KOPT-K1 (cell line): ENCODE results near the gene ALKBH5.
A peak's percentile ranks its signal among the peaks of the same experiment; 100 is the strongest.
"Not testable (repeated sequence)": the region's sequence is repeated elsewhere in the genome, so short reads cannot be mapped to it uniquely, and the experiment has no call there.

ENCODE experiments used
- H3K27ac ChIP-seq: fragments of 200-600 bp; sonication (generic); 2 replicates; pipeline ENCODE4 v1.5.1; 2016; ENCODE audit warnings: antibody characterized with exemption, mild to moderate bottlenecking, low read depth, low read length; ENCODE audit not compliant: poor library complexity, severe bottlenecking
- H3K36me3 ChIP-seq: fragments of 200-600 bp; sonication (generic); 2 replicates; pipeline ENCODE4 v1.5.1; 2017; ENCODE audit warnings: antibody characterized with exemption, mild to moderate bottlenecking, low read length, moderate library complexity; ENCODE audit not compliant: insufficient read depth
- H3K9me3 ChIP-seq: fragments of 200-600 bp; sonication (generic); 2 replicates; pipeline ENCODE4 v1.5.1; 2017; ENCODE audit warnings: antibody characterized with exemption, low read length, mild to moderate bottlenecking; ENCODE audit not compliant: insufficient read depth, poor library complexity, severe bottlenecking

The ALKBH5 gene

GRCh38 chr17:18216906-18217305, 33.3 kb downstream of the ALKBH5 start:
- H3K27ac ChIP-seq, H3K36me3 ChIP-seq, H3K9me3 ChIP-seq: not testable (repeated sequence)

GRCh38 chr17:18217412-18218015, 33.9 kb downstream of the ALKBH5 start:
- H3K9me3 ChIP-seq: no peaks in the 10 kb centered on the region
- no peaks in the 10 kb centered on the region for H3K36me3 ChIP-seq
- no peak overlapping the region for H3K27ac ChIP-seq

- H3K27ac ChIP-seq: no peak overlapping the region
- H3K9me3 ChIP-seq: no peaks in the 10 kb centered on the region
- no peaks in the 10 kb centered on the region for H3K36me3 ChIP-seq
These were observed 35.3 kb downstream of the ALKBH5 start for GRCh38 chr17:18218756-18219415.

GRCh38 chr17:18224053-18224386, 40.4 kb downstream of the ALKBH5 start:
- no peaks in the 10 kb centered on the region for H3K36me3 ChIP-seq
- no peaks in the 10 kb centered on the region for H3K9me3 ChIP-seq
- H3K27ac ChIP-seq: no peak overlapping the region

GRCh38 chr17:18224387-18225120, 40.9 kb downstream of the ALKBH5 start:
- no peaks in the 10 kb centered on the region for H3K36me3 ChIP-seq
- no peaks in the 10 kb centered on the region for H3K9me3 ChIP-seq
- H3K27ac ChIP-seq: no peak overlapping the region

GRCh38 chr17:18225121-18225641, 41.6 kb downstream of the ALKBH5 start, which contains the start of gene LLGL1:
TSS of gene LLGL1 (plus strand) at chr17:18225635. CDS start at chr17:18225683, 48 bp downstream.
- peak within 1 kb of the TSS; percentile 51 for H3K27ac ChIP-seq
- no peaks in the 10 kb centered on the region for H3K36me3 ChIP-seq
- no peaks in the 10 kb centered on the region for H3K9me3 ChIP-seq

GRCh38 chr17:18225642-18226283, 42.1 kb downstream of the ALKBH5 start:
- Histone ChIP-seq H3K27ac (peak overlapping the region; percentile 51), H3K9me3 (no peaks in the 10 kb centered on the region), H3K36me3 (no peaks in the 10 kb centered on the region)

- peak overlapping the region; percentile 51 for H3K27ac ChIP-seq
- no peaks in the 10 kb centered on the region for H3K36me3 ChIP-seq
- H3K9me3 ChIP-seq: no peaks in the 10 kb centered on the region
These were observed 42.8 kb downstream of the ALKBH5 start for GRCh38 chr17:18226284-18226945.

GRCh38 chr17:18227635-18228034, 44.0 kb downstream of the ALKBH5 start:
- Histone ChIP-seq H3K27ac (no peak overlapping the region), H3K9me3 (no peaks in the 10 kb centered on the region), H3K36me3 (no peaks in the 10 kb centered on the region; the same call in 1 of the 2 replicates)

- no peak overlapping the region for H3K27ac ChIP-seq
- H3K36me3 ChIP-seq: no peaks in the 10 kb centered on the region; the same call in 1 of the 2 replicates
- no peaks in the 10 kb centered on the region for H3K9me3 ChIP-seq
These were observed 44.6 kb downstream of the ALKBH5 start for GRCh38 chr17:18228176-18228682.

- H3K36me3 ChIP-seq: peaks cover 10% of the 10 kb centered on the region; the same call in 1 of the 2 replicates
- H3K9me3 ChIP-seq: no peaks in the 10 kb centered on the region
- no peak overlapping the region for H3K27ac ChIP-seq
These were observed 45.6 kb downstream of the ALKBH5 start for GRCh38 chr17:18229254-18229653.

- Histone ChIP-seq H3K36me3 (peaks cover 13% of the 10 kb centered on the region; the same call in 1 of the 2 replicates), H3K9me3 (no peaks in the 10 kb centered on the region), H3K27ac (no peak overlapping the region)
These were observed 46.1 kb downstream of the ALKBH5 start for GRCh38 chr17:18229771-18230170.

GRCh38 chr17:18230288-18231141, 46.9 kb downstream of the ALKBH5 start:
- H3K36me3 ChIP-seq: peaks cover 21% of the 10 kb centered on the region; the same call in 1 of the 2 replicates
- no peaks in the 10 kb centered on the region for H3K9me3 ChIP-seq
- no peak overlapping the region for H3K27ac ChIP-seq

GRCh38 chr17:18231164-18231563, 47.5 kb downstream of the ALKBH5 start:
- no peak overlapping the region for H3K27ac ChIP-seq
- peaks cover 27% of the 10 kb centered on the region for H3K36me3 ChIP-seq
- no peaks in the 10 kb centered on the region for H3K9me3 ChIP-seq
